Measurements from ENCODE around the gene WHAMM. TPM values are rescaled to one million over a fixed set of nuclear protein-coding genes. Genes with fewer than 3 reads are reported as not detected.

WHAMM gene
- polyA plus RNA-seq, 1 experiment = 3.6 TPM

DNA sequence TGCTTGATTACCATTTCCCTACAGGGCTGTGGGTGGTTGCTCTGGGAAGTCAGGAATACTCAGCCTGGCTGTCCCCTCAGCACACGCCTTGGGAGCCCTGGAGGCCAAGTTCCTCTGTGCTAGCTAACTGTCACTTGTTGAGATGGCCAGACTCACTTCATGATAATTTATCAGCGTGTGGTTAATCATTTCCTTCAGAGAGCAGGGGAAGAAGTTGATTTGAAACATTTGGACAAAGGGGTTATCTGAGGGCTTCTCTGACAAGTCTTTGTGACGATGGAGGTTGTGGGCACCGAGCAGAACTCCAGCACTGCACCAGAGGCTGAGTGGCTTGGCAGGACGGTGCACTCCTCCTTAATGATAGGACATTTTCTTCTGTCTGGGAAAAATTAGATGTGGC lies 61.9 kb downstream of the WHAMM start:
- Histone ChIP-seq H3K4me3 (ENCODE audit: low read depth, low read length) (no peak overlapping the region), H3K9me3 (ENCODE audit: control insufficient read depth, insufficient read depth, low read length) (no peaks in the 10 kb centered on the region), H3K27ac (ENCODE audit: low read depth, low read length) (no peak overlapping the region), H3K27me3 (ENCODE audit: control insufficient read depth, insufficient read depth, low read length) (peaks cover 7% of the 10 kb centered on the region)
- POLR2A ChIA-PET = no interaction called here
- TF ChIP-seq, protein P1, sequence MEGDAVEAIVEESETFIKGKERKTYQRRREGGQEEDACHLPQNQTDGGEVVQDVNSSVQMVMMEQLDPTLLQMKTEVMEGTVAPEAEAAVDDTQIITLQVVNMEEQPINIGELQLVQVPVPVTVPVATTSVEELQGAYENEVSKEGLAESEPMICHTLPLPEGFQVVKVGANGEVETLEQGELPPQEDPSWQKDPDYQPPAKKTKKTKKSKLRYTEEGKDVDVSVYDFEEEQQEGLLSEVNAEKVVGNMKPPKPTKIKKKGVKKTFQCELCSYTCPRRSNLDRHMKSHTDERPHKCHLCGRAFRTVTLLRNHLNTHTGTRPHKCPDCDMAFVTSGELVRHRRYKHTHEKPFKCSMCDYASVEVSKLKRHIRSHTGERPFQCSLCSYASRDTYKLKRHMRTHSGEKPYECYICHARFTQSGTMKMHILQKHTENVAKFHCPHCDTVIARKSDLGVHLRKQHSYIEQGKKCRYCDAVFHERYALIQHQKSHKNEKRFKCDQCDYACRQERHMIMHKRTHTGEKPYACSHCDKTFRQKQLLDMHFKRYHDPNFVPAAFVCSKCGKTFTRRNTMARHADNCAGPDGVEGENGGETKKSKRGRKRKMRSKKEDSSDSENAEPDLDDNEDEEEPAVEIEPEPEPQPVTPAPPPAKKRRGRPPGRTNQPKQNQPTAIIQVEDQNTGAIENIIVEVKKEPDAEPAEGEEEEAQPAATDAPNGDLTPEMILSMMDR (IDR thresholded peaks at IDR 0.05; ENCODE audit: low read depth, low read length) = no peak
- DNase-seq (ENCODE audit: low read depth, low spot score) = no peak
- CTCF ChIA-PET = no interaction called here

DNA sequence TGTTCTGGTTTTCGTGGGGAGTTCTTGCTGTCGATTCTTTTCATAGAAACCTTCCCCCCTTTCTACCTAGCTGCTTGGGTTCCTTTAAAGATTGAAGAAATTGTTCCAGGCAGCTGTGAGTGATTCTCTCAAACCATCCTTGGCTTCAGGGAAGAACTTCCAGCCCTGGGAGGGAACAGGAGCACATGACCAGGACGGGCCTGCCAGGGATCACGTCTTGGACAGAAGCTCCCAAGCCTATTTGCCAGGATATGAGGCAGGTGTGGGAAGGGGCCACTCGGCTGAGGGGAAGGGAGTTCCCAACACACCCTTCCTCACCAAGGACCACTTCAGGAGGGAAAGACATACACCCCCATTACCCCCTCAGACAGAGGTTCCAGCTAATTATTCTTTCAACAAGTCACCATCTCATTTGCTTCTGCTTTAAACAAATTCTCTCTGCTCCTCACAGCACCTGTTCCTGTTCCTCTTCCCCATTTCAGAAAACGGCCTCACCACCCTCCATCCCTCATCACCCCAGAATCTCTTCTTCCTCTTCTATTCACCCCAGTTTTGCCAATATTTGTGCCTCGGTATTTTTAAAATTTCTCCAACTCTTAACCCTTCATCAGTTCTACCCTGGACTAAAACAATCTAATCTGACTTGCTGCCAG lies 62.5 kb downstream of the WHAMM start:
- DNase-seq (ENCODE audit: low read depth, low spot score) = no peak
- H3K27ac ChIP-seq (ENCODE audit: low read depth, low read length) = no peak overlapping the region
- peaks cover 7% of the 10 kb centered on the region for H3K27me3 ChIP-seq (ENCODE audit: control insufficient read depth, insufficient read depth, low read length)
- ChIA-PET CTCF (no interaction called here), POLR2A (no interaction called here)
- no peak overlapping the region for H3K4me3 ChIP-seq (ENCODE audit: low read depth, low read length)
- TF ChIP-seq, protein P1 (IDR thresholded peaks at IDR 0.05; ENCODE audit: low read depth, low read length) = no peak
- no peaks in the 10 kb centered on the region for H3K9me3 ChIP-seq (ENCODE audit: control insufficient read depth, insufficient read depth, low read length)

DNA sequence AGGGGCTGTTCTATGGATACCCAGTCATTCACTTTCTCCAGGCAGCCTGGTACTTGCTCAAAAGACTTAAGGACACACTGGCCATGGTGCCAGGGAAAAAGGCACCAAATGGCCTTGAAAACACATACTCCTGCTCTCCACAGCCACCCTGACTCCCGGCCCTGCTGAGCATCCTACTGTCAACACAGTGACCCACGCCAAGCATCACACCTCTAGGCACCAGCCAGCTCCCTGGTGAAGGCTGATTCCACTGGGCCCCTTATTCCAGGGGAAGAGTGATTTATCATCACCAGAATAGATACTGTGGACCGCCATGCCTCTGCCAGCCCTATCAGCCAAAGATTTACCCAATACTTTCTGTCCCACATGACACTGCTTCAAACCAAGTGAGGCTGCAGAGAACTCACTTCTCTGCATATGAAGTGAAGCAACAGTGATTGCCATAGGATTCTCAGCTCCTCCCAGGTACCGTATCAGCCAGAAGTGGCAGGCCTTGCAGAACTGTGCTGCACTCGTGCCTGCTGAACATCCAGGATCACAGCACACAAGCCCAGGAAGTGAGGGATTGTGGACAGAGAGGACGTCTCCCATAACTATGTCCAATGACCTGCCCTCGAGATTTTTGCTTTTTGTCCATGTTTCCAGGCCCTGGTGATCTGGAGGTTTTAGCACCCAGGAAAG lies 63.7 kb downstream of the WHAMM start:
- Histone ChIP-seq H3K4me3 (ENCODE audit: low read depth, low read length) (no peak overlapping the region), H3K27ac (ENCODE audit: low read depth, low read length) (no peak overlapping the region), H3K27me3 (ENCODE audit: control insufficient read depth, insufficient read depth, low read length) (peaks cover 5% of the 10 kb centered on the region), H3K9me3 (ENCODE audit: control insufficient read depth, insufficient read depth, low read length) (no peaks in the 10 kb centered on the region)
- no peak for DNase-seq (ENCODE audit: low read depth, low spot score)
- CTCF ChIA-PET = no interaction called here
- TF ChIP-seq, protein P1 (IDR thresholded peaks at IDR 0.05; ENCODE audit: low read depth, low read length) = no peak
- POLR2A ChIA-PET = no interaction called here

DNA sequence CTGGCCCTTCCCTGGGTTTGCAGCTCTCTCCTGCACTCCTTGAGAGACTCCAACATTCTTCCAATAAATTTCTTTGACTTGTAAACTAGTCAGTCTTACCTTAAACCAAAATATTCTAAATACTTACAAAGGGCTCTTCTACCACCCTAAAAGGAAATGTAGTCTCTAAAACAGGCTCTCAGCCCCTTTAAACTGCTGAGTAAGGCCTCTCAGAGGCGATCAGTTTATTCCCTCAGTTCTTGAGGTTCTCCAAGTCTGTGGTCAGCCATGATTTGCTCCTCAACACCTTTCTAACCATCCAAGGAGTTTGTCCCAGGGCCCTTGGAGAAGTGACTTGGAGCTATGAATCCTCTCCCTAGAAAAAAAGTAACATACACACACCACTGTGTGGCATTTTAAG lies 64.8 kb downstream of the WHAMM start:
- TF ChIP-seq, protein P1 (IDR thresholded peaks at IDR 0.05; ENCODE audit: low read depth, low read length) = no peak
- no peak overlapping the region for H3K27ac ChIP-seq (ENCODE audit: low read depth, low read length)
- H3K9me3 ChIP-seq (ENCODE audit: control insufficient read depth, insufficient read depth, low read length) = no peaks in the 10 kb centered on the region
- H3K4me3 ChIP-seq (ENCODE audit: low read depth, low read length) = no peak overlapping the region
- ChIA-PET CTCF (no interaction called here), POLR2A (no interaction called here)
- H3K27me3 ChIP-seq (ENCODE audit: control insufficient read depth, insufficient read depth, low read length) = peaks cover 2% of the 10 kb centered on the region
- no peak for DNase-seq (ENCODE audit: low read depth, low spot score)

DNA sequence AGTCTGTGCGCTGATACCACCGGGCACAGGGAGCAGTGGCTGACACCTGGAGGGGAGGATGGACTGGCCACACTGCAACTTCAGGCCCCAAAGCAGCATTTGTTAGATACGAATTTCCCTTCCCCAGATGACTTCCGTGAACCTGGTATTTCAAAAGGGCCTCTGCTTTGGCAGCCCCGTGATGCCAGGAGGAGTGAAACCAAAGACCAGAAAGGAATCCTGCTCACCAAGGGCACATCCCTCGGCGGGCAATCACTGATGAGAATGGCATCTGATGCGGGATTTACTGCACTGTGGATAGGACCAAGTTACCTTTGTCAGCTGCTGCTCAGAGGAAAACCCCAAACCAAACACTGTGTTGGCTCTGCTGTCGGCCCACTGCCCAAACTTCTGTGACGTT lies 65.5 kb downstream of the WHAMM start:
- H3K27ac ChIP-seq (ENCODE audit: low read depth, low read length) = no peak overlapping the region
- TF ChIP-seq, protein P1 (IDR thresholded peaks at IDR 0.05; ENCODE audit: low read depth, low read length) = no peak
- peaks cover 2% of the 10 kb centered on the region for H3K27me3 ChIP-seq (ENCODE audit: control insufficient read depth, insufficient read depth, low read length)
- H3K9me3 ChIP-seq (ENCODE audit: control insufficient read depth, insufficient read depth, low read length) = no peaks in the 10 kb centered on the region
- no peak for DNase-seq (ENCODE audit: low read depth, low spot score)
- ChIA-PET POLR2A (no interaction called here), CTCF (no interaction called here)
- no peak overlapping the region for H3K4me3 ChIP-seq (ENCODE audit: low read depth, low read length)
